Activated CD4-positive, alpha-beta memory T cell treated with anti-CD3 and anti-CD28 coated beads, Interleukin-2, amount 10 ng/mL, durations not matched to agents 7 days and 5 days (primary cell): ENCODE data around the gene MASP1. TPM values are rescaled to one million over a fixed set of nuclear protein-coding genes. Genes with fewer than 3 reads are reported as not detected.

Experiments
- CTCF ChIA-PET: fragments of 350-600 bp; sonication (Branson Sonifier 250); formaldehyde crosslinking; loops from one replicate; lab custom pipeline; 2021; ENCODE audit warnings: antibody characterized with exemption, inconsistent platforms; lab: Charles Lee
- POLR2A ChIA-PET: fragments of 350-600 bp; sonication (Branson Sonifier 250); formaldehyde crosslinking; loops from one replicate; lab custom pipeline; 2021; ENCODE audit warnings: antibody characterized with exemption; lab: Charles Lee
- DNase-seq: peaks from one replicate; pipeline ENCODE4 v3.0.0-alpha.2; 2020
- H3K27ac Mint-ChIP-seq: one replicate; pipeline ENCODE4 v1.8.0; 2021; ENCODE audit warnings: mild to moderate bottlenecking, mixed read lengths
- H3K27me3 Mint-ChIP-seq: one replicate; pipeline ENCODE4 v1.8.0; 2021; ENCODE audit warnings: mixed read lengths
- H3K36me3 Mint-ChIP-seq: one replicate; pipeline ENCODE4 v1.8.0; 2021; ENCODE audit warnings: low read depth, mixed read lengths
- H3K4me1 Mint-ChIP-seq: one replicate; pipeline ENCODE4 v1.8.0; 2021; ENCODE audit warnings: mixed read lengths
- H3K4me3 Mint-ChIP-seq: one replicate; pipeline ENCODE4 v1.8.0; 2021; ENCODE audit warnings: mild to moderate bottlenecking, mixed read lengths
- H3K9me3 Mint-ChIP-seq: one replicate; pipeline ENCODE4 v1.8.0; 2021; ENCODE audit warnings: mixed read lengths
- total RNA-seq, 2 experiments: library from RNA; stranded (reverse); gene quantifications; one replicate each; pipeline ENCODE4 v1.2.3, GENCODE V29; 2021

MASP1 gene
- total RNA-seq, 2 experiments from 2014 or later, result not detected

- H3K4me3 Mint-ChIP-seq, result no peak overlapping the region
- H3K27ac Mint-ChIP-seq, result no peak overlapping the region
- no peaks in the 10 kb centered on the region for H3K36me3 Mint-ChIP-seq
- no peak for DNase-seq
- peaks cover 19% of the 10 kb centered on the region for H3K27me3 Mint-ChIP-seq
- H3K9me3 Mint-ChIP-seq, result no peaks in the 10 kb centered on the region
- H3K4me1 Mint-ChIP-seq, result no peaks in the 10 kb centered on the region
- ChIA-PET POLR2A (interaction anchor here (0.9 kb wide), 1 partner anchor 15 kb away, joined by 3 read pairs; no protein-coding TSS in a partner anchor), CTCF (no interaction called here)
Observed at GRCh38 chr3:187274315-187274976, 17.1 kb downstream of the MASP1 start.

DNA sequence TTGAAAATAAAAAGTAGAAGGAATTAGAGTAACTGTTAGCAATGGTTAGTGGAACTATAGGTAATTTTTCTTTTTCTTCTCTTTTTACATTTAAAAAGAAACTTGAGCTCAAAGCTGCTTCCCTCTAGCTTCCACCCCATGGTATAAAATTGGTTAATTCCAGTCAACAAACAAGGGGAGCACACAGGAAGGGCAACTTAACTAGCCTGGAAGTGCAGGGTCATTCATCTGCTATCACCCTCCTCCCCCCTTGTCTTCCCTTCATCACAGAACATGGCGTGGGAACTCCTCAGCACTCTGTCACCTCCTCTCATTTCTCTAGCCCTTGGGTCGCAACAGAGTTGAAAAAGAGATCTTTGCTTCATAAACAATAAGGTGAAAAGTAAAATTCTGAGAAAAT is 20.0 kb downstream of the MASP1 start:
- ChIA-PET CTCF (no interaction called here), POLR2A (no interaction called here)
- H3K4me3 Mint-ChIP-seq, result no peak overlapping the region
- H3K9me3 Mint-ChIP-seq, result no peaks in the 10 kb centered on the region
- H3K36me3 Mint-ChIP-seq, result no peaks in the 10 kb centered on the region
- DNase-seq, result no peak
- H3K4me1 Mint-ChIP-seq, result no peaks in the 10 kb centered on the region
- H3K27ac Mint-ChIP-seq, result no peak overlapping the region
- peaks cover 13% of the 10 kb centered on the region for H3K27me3 Mint-ChIP-seq

- no peaks in the 10 kb centered on the region for H3K9me3 Mint-ChIP-seq
- ChIA-PET CTCF (no interaction called here), POLR2A (no interaction called here)
- H3K27ac Mint-ChIP-seq, result no peak overlapping the region
- H3K4me1 Mint-ChIP-seq, result no peaks in the 10 kb centered on the region
- no peak overlapping the region for H3K4me3 Mint-ChIP-seq
- H3K36me3 Mint-ChIP-seq, result no peaks in the 10 kb centered on the region
- DNase-seq, result no peak
- H3K27me3 Mint-ChIP-seq, result peaks cover 22% of the 10 kb centered on the region
Observed at GRCh38 chr3:187269486-187269885, 22.1 kb downstream of the MASP1 start.

- H3K36me3 Mint-ChIP-seq, result no peaks in the 10 kb centered on the region
- no peaks in the 10 kb centered on the region for H3K9me3 Mint-ChIP-seq
- H3K27ac Mint-ChIP-seq, result no peak overlapping the region
- no peak for DNase-seq
- ChIA-PET POLR2A (no interaction called here), CTCF (interaction anchor here (1.3 kb wide), 1 partner anchor 47 kb away, joined by 4 read pairs; no protein-coding TSS in a partner anchor)
- peaks cover 30% of the 10 kb centered on the region for H3K27me3 Mint-ChIP-seq
- no peak overlapping the region for H3K4me3 Mint-ChIP-seq
- no peaks in the 10 kb centered on the region for H3K4me1 Mint-ChIP-seq
Observed at GRCh38 chr3:187267306-187267705, 24.2 kb downstream of the MASP1 start.

DNA sequence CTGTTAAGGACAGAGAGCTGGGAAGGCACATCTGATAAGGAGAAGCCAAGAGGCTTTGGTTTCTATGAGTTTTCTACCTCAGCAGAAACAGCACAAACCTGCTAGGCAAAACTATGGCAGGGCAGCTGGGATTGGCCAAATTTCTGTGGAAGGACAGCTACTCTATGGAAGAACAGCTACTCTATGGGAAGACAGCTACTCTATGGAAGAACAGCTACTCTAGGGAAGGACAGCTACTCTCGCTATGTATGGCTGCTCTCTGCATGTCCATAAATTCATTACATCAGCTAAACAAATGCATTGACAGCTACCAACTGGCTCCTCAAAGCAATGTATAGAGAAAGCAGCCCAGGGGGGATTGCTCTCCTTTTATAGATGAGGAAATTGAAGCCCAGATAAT is 24.8 kb downstream of the MASP1 start:
- Mint-ChIP-seq H3K9me3 (no peaks in the 10 kb centered on the region), H3K27me3 (peaks cover 30% of the 10 kb centered on the region), H3K4me3 (no peak overlapping the region), H3K27ac (no peak overlapping the region), H3K4me1 (no peaks in the 10 kb centered on the region), H3K36me3 (no peaks in the 10 kb centered on the region)
- POLR2A ChIA-PET, result no interaction called here
- CTCF ChIA-PET, result interaction anchor here (1.3 kb wide), 1 partner anchor 46 kb away, joined by 4 read pairs; no protein-coding TSS in a partner anchor
- no peak for DNase-seq

GRCh38 chr3:187265461-187265955 is 26.0 kb downstream of the MASP1 start:
- POLR2A ChIA-PET, result no interaction called here
- no peak overlapping the region for H3K4me3 Mint-ChIP-seq
- H3K27me3 Mint-ChIP-seq, result peaks cover 33% of the 10 kb centered on the region
- H3K9me3 Mint-ChIP-seq, result no peaks in the 10 kb centered on the region
- no peaks in the 10 kb centered on the region for H3K36me3 Mint-ChIP-seq
- CTCF ChIA-PET, result interaction anchor here (0.6 kb wide), 1 partner anchor 28 kb away, joined by 3 read pairs; no protein-coding TSS in a partner anchor
- no peak overlapping the region for H3K27ac Mint-ChIP-seq
- H3K4me1 Mint-ChIP-seq, result no peaks in the 10 kb centered on the region
- no peak for DNase-seq

- Mint-ChIP-seq H3K9me3 (no peaks in the 10 kb centered on the region), H3K4me1 (no peaks in the 10 kb centered on the region), H3K27ac (no peak overlapping the region), H3K27me3 (peaks cover 33% of the 10 kb centered on the region), H3K4me3 (no peak overlapping the region), H3K36me3 (no peaks in the 10 kb centered on the region)
- no peak for DNase-seq
- CTCF ChIA-PET, result interaction anchor here (1.3 kb wide), 1 partner anchor 44 kb away, joined by 3 read pairs; no protein-coding TSS in a partner anchor
- POLR2A ChIA-PET, result no interaction called here
Observed at GRCh38 chr3:187264911-187265310, 26.6 kb downstream of the MASP1 start.

DNA sequence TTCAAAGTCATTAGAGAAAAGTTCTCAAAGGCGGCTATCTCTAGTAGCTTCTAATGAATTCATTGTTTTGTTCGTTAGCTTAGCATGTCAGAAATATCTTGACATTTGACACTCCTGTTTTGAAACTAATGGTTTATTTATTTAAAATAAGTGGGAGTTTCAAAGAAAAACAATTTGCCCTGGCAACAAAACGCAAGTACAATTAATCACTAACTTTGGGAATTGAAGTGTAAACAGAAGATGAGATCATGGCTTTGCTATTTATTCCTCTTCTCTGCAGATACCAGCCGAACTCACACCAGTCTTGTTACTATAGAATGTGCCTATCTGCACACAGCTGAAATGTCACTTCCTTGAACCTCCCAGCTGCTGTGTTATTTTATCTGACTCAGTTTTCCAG is 27.5 kb downstream of the MASP1 start:
- ChIA-PET CTCF (interaction anchor here (1.3 kb wide), 1 partner anchor 44 kb away, joined by 3 read pairs; no protein-coding TSS in a partner anchor), POLR2A (no interaction called here)
- Mint-ChIP-seq H3K9me3 (no peaks in the 10 kb centered on the region), H3K36me3 (no peaks in the 10 kb centered on the region), H3K4me1 (no peaks in the 10 kb centered on the region), H3K4me3 (no peak overlapping the region), H3K27ac (no peak overlapping the region), H3K27me3 (peaks cover 38% of the 10 kb centered on the region)
- DNase-seq, result no peak

- DNase-seq, result no peak
- no peaks in the 10 kb centered on the region for H3K4me1 Mint-ChIP-seq
- H3K4me3 Mint-ChIP-seq, result no peak overlapping the region
- ChIA-PET POLR2A (no interaction called here), CTCF (no interaction called here)
- no peaks in the 10 kb centered on the region for H3K9me3 Mint-ChIP-seq
- peaks cover 41% of the 10 kb centered on the region for H3K27me3 Mint-ChIP-seq
- no peak overlapping the region for H3K27ac Mint-ChIP-seq
- no peaks in the 10 kb centered on the region for H3K36me3 Mint-ChIP-seq
Observed at GRCh38 chr3:187263270-187263669, 28.3 kb downstream of the MASP1 start.

GRCh38 chr3:187262360-187262759 is 29.2 kb downstream of the MASP1 start:
- POLR2A ChIA-PET, result no interaction called here

GRCh38 chr3:187261541-187261969 is 30.0 kb downstream of the MASP1 start:
- no peaks in the 10 kb centered on the region for H3K9me3 Mint-ChIP-seq
- ChIA-PET CTCF (no interaction called here), POLR2A (no interaction called here)
- no peak overlapping the region for H3K27ac Mint-ChIP-seq
- no peak for DNase-seq
- H3K4me1 Mint-ChIP-seq, result no peaks in the 10 kb centered on the region
- peaks cover 41% of the 10 kb centered on the region for H3K27me3 Mint-ChIP-seq
- no peaks in the 10 kb centered on the region for H3K36me3 Mint-ChIP-seq
- H3K4me3 Mint-ChIP-seq, result no peak overlapping the region

More at GRCh38 chr3:187262360-187262759, 29.2 kb downstream of the MASP1 start:
- H3K9me3 Mint-ChIP-seq, result no peaks in the 10 kb centered on the region
- DNase-seq, result no peak
- peaks cover 41% of the 10 kb centered on the region for H3K27me3 Mint-ChIP-seq
- H3K36me3 Mint-ChIP-seq, result no peaks in the 10 kb centered on the region
- no peak overlapping the region for H3K27ac Mint-ChIP-seq
- H3K4me3 Mint-ChIP-seq, result no peak overlapping the region
- CTCF ChIA-PET, result no interaction called here
- no peaks in the 10 kb centered on the region for H3K4me1 Mint-ChIP-seq

GRCh38 chr3:187259171-187259570 is 32.4 kb downstream of the MASP1 start:
- no peak for DNase-seq
- POLR2A ChIA-PET, result interaction anchor here (0.7 kb wide), 1 partner anchor 16 kb away, joined by 3 read pairs; no protein-coding TSS in a partner anchor
- Mint-ChIP-seq H3K36me3 (no peaks in the 10 kb centered on the region), H3K27me3 (peaks cover 36% of the 10 kb centered on the region), H3K9me3 (no peaks in the 10 kb centered on the region), H3K4me1 (no peaks in the 10 kb centered on the region), H3K27ac (no peak overlapping the region), H3K4me3 (no peak overlapping the region)
- CTCF ChIA-PET, result no interaction called here

DNA sequence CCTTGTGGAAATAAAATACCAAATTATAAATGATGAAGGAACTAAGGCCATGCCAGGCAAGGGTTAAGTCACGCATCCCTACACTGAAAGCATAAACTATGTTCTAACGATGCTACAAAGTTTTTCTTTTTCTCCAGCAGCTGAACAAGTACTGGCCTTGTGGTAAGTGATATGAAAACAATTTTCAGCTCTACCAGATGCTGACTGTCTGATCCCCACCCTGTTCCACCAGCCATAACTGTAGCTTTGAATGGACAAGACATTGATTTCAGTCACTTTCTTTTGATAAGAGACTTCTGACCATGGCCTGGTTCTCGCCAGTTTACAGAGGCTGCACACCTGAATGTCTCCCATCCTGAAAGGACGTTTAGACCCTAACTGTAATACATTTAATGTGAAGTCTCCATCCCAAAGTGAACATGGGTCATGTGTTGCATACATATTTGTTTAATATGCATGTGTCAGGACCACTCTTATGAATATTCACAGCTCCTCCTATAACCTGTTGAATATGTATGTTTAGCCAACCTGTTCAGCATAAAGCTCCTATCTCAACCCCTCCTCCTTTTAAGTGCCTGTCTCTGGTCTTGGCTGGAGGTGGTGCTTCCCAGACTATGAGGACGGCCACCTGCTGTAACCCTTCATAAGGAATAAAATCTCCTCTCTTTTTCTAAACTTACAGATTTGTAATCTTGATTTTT is 33.4 kb downstream of the MASP1 start:
- no peaks in the 10 kb centered on the region for H3K4me1 Mint-ChIP-seq
- ChIA-PET POLR2A (no interaction called here), CTCF (no interaction called here)
- H3K36me3 Mint-ChIP-seq, result no peaks in the 10 kb centered on the region
- H3K27me3 Mint-ChIP-seq, result peaks cover 33% of the 10 kb centered on the region
- no peak for DNase-seq
- H3K4me3 Mint-ChIP-seq, result no peak overlapping the region
- no peaks in the 10 kb centered on the region for H3K9me3 Mint-ChIP-seq
- H3K27ac Mint-ChIP-seq, result no peak overlapping the region
